CD4-positive, alpha-beta T cell (primary cell): ENCODE results near the gene VPS45. TPM values are rescaled to one million over a fixed set of nuclear protein-coding genes. Genes with fewer than 3 reads are reported as not detected.

Experiments used
- ATAC-seq: fragments of 200-7000 bp; cut with Tn5 transposase; one replicate; pipeline ENCODE4 v1.10.0; 2022; ENCODE audit warnings: mild to moderate bottlenecking; ENCODE audit not compliant: poor library complexity
- CTCF ChIA-PET: fragments of 350-600 bp; sonication (Branson Sonifier 250); formaldehyde crosslinking; loops from one replicate; lab custom pipeline; 2021; ENCODE audit warnings: antibody characterized with exemption, inconsistent platforms; lab: Charles Lee
- POLR2A ChIA-PET: fragments of 350-600 bp; sonication (Branson Sonifier 250); formaldehyde crosslinking; loops from one replicate; lab custom pipeline; 2021; ENCODE audit warnings: antibody characterized with exemption, inconsistent platforms; lab: Charles Lee
- DNase-seq, 14 experiments: peaks; one replicate each; pipeline ENCODE4 v3.0.0-alpha.2; 2013 to 2020; ENCODE audit warnings: mixed read lengths in 2 of 14
- H3K27ac ChIP-seq, 2 donors: one replicate each; pipeline versions ENCODE4 v1.5.1 to v1.7.0; 2013; ENCODE audit warnings: low read length in 2 of 2, low read depth in 1 of 2, mild to moderate bottlenecking in 1 of 2
- H3K27me3 ChIP-seq, 2 experiments: 1 replicate in 1 of 2; 2 replicates in 1 of 2; pipeline versions ENCODE4 v1.6.1 to v1.7.0; 2013; ENCODE audit warnings: low read length in 2 of 2, control low read depth in 1 of 2, mild to moderate bottlenecking in 1 of 2, moderate library complexity in 1 of 2; ENCODE audit not compliant: insufficient read depth in 2 of 2, control insufficient read depth in 1 of 2
- H3K36me3 ChIP-seq: one replicate; pipeline ENCODE4 v1.6.1; 2013; ENCODE audit warnings: low read length, control low read depth; ENCODE audit not compliant: insufficient read depth
- H3K4me1 ChIP-seq: one replicate; pipeline ENCODE4 v1.6.1; 2013; ENCODE audit warnings: low read length, control low read depth; ENCODE audit not compliant: insufficient read depth
- H3K4me3 ChIP-seq: one replicate; pipeline ENCODE4 v1.5.1; 2013; ENCODE audit warnings: mild to moderate bottlenecking, low read length, moderate library complexity
- H3K9me3 ChIP-seq, 2 experiments: 1 replicate in 1 of 2; 2 replicates in 1 of 2; pipeline versions ENCODE4 v1.6.1 to v1.7.0; 2013; ENCODE audit warnings: low read length in 2 of 2, mild to moderate bottlenecking in 2 of 2, control low read depth in 1 of 2, moderate library complexity in 1 of 2; ENCODE audit not compliant: control insufficient read depth in 1 of 2, insufficient read depth in 1 of 2
- H3K27ac Mint-ChIP-seq: one replicate; pipeline ENCODE4 v1.8.0; 2020; ENCODE audit warnings: mixed read lengths
- H3K27me3 Mint-ChIP-seq: one replicate; pipeline ENCODE4 v1.8.0; 2021; ENCODE audit warnings: mixed read lengths
- H3K36me3 Mint-ChIP-seq: one replicate; pipeline ENCODE4 v1.8.0; 2021; ENCODE audit warnings: low read depth, mixed read lengths
- H3K4me1 Mint-ChIP-seq: one replicate; pipeline ENCODE4 v1.8.0; 2021; ENCODE audit warnings: low read depth, mixed read lengths
- H3K4me3 Mint-ChIP-seq: one replicate; pipeline ENCODE4 v1.8.0; 2020; ENCODE audit warnings: mild to moderate bottlenecking, mixed read lengths
- H3K9me3 Mint-ChIP-seq: one replicate; pipeline ENCODE4 v1.8.0; 2020; ENCODE audit warnings: mixed read lengths
- CTCF ChIP-seq: fragments of 200-600 bp; IDR thresholded peaks from one replicate; pipeline ENCODE4 v1.8.0; 2022; ENCODE audit warnings: antibody characterized with exemption, mild to moderate bottlenecking
- intact Hi-C, 2 experiments: fragments of 100-400 bp; cut with DNase I in 1 of 2; cut with micrococcal nuclease in 1 of 2; formaldehyde crosslinking; loops; one replicate each; pipeline versions ENCODE4 v1.15.1 to v1.9.0; 2023 to 2025; cut with DNase I, micrococcal nuclease
- total RNA-seq, 174 experiments: library from RNA in 2 of 174; stranded (reverse) in 2 of 174; gene quantifications; one replicate each; pipeline ENCODE4 v1.2.3 and lab custom pipeline; 2021 to 2026

Gene VPS45
- total RNA-seq, 2 experiments from 2014 or later: 9.6 to 10.7 TPM

GRCh38 chr1:150179867-150180266 is 112.3 kb downstream of the VPS45 start:
- DNase-seq (no peak), ATAC-seq (no peak)
- Histone ChIP-seq H3K9me3 (no peaks in the 10 kb centered on the region), H3K27ac (no peak overlapping the region), H3K27me3 (no peaks in the 10 kb centered on the region), H3K4me1 (no peaks in the 10 kb centered on the region), H3K4me3 (no peak overlapping the region), H3K36me3 (no peaks in the 10 kb centered on the region)
- H3K27me3 Mint-ChIP-seq: no peaks in the 10 kb centered on the region
- CTCF ChIA-PET: no interaction called here
- no peak overlapping the region for H3K4me3 Mint-ChIP-seq
- no peaks in the 10 kb centered on the region for H3K9me3 Mint-ChIP-seq
- intact Hi-C loops: no loop called here
- POLR2A ChIA-PET: no interaction called here
- H3K36me3 Mint-ChIP-seq: no peaks in the 10 kb centered on the region
- no peaks in the 10 kb centered on the region for H3K4me1 Mint-ChIP-seq
- H3K27ac Mint-ChIP-seq: no peak overlapping the region
- no peak for TF ChIP-seq CTCF

- Mint-ChIP-seq H3K9me3 (no peaks in the 10 kb centered on the region), H3K27me3 (no peaks in the 10 kb centered on the region), H3K36me3 (no peaks in the 10 kb centered on the region), H3K4me3 (no peak overlapping the region), H3K4me1 (no peaks in the 10 kb centered on the region), H3K27ac (no peak overlapping the region)
- CTCF ChIA-PET: no interaction called here
- no peaks in the 10 kb centered on the region for H3K36me3 ChIP-seq
- ATAC-seq: no peak
- H3K9me3 ChIP-seq: no peaks in the 10 kb centered on the region
- no peak overlapping the region for H3K27ac ChIP-seq
- H3K4me1 ChIP-seq: no peaks in the 10 kb centered on the region
- intact Hi-C loops: no loop called here
- POLR2A ChIA-PET: no interaction called here
- no peak for DNase-seq
- no peak overlapping the region for H3K4me3 ChIP-seq
- no peak for TF ChIP-seq CTCF
- no peaks in the 10 kb centered on the region for H3K27me3 ChIP-seq
Observed at GRCh38 chr1:150180474-150180873, 112.9 kb downstream of the VPS45 start.

- Mint-ChIP-seq H3K4me1 (peaks cover 5% of the 10 kb centered on the region), H3K27me3 (no peaks in the 10 kb centered on the region), H3K36me3 (no peaks in the 10 kb centered on the region), H3K4me3 (no peak overlapping the region), H3K9me3 (no peaks in the 10 kb centered on the region), H3K27ac (no peak overlapping the region)
- ChIA-PET CTCF (no interaction called here), POLR2A (no interaction called here)
- Histone ChIP-seq H3K9me3 (no peaks in the 10 kb centered on the region), H3K36me3 (no peaks in the 10 kb centered on the region), H3K4me3 (no peak overlapping the region), H3K27me3 (no peaks in the 10 kb centered on the region), H3K4me1 (peaks cover 7% of the 10 kb centered on the region), H3K27ac (no peak overlapping the region)
- ATAC-seq (no peak), DNase-seq (no peak)
- intact Hi-C loops: no loop called here
- no peak for TF ChIP-seq CTCF
Observed at GRCh38 chr1:150182247-150182646, 114.7 kb downstream of the VPS45 start.
